HG02938 (cell line): Measurements from ENCODE around the gene SACS.
"Not testable (repeated sequence)": the region's sequence is repeated elsewhere in the genome, so short reads cannot be mapped to it uniquely, and the experiment has no call there.

ENCODE experiments used
- ATAC-seq: cut with Tn5 transposase; IDR thresholded peaks from one replicate; pipeline ENCODE4 v1.9.1; 2021; ENCODE audit warnings: mild to moderate bottlenecking, moderate library complexity; ENCODE audit not compliant: unreplicated experiment

The SACS gene

DNA sequence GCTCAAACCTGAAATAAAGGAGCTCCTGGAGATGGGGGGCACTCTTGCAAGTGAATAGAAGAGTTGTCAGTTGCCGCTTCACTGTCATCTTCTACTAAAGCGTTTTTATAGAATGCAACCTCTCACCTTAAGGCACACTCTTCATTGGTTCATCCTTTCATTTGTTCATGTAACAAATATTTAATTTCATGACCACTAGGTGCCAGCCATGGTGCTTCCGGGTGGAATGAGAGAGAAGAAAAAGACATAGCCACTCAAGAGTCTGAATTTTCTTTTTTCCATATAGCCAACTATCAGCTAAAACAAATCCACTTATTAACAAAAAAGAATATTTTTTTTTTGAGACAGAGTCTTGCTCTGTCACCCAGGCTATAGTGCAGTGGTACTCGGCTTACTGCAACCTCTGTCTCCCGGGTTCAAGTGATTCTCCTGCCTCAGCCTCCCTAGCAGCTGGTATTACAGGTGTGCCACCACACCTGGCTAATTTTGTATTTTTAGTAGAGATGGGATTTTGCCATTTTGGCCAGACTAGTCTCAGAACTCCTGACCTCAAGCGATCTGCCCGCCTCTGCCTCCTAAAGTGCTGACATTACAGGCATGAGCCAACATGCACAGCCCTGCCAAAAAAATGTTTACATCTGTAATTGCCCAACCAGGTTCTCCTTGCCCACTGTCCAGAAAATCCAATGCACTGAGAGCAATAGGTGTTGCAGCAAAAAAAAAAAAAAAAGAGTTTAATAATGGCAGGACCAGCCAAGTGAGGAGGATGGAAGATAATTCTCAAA, 22.1 kb upstream of the SACS start:
- ATAC-seq: no peak

DNA sequence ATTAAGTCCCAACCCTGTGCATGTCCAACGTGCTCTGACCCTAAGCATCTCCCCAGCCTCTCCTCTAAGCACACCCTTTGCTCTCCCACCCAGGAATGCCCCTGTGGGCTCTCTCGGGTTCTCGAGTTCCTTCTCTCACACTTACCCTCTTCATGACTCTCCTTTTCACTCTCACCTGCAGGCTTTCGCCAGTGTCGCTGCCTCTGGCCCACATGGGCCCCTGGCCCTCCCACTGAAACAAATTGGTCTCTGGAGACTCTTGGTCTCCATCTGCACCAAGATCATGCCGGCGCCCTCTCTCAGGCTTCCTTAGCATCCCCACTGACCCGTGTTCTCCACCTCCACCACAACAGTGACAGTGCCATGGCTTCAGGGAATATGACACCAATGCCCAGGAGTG, 19.6 kb upstream of the SACS start:
- ATAC-seq: no peak

- ATAC-seq: no peak
These were observed 17.0 kb upstream of the SACS start for GRCh38 chr13:23450340-23451046.

DNA sequence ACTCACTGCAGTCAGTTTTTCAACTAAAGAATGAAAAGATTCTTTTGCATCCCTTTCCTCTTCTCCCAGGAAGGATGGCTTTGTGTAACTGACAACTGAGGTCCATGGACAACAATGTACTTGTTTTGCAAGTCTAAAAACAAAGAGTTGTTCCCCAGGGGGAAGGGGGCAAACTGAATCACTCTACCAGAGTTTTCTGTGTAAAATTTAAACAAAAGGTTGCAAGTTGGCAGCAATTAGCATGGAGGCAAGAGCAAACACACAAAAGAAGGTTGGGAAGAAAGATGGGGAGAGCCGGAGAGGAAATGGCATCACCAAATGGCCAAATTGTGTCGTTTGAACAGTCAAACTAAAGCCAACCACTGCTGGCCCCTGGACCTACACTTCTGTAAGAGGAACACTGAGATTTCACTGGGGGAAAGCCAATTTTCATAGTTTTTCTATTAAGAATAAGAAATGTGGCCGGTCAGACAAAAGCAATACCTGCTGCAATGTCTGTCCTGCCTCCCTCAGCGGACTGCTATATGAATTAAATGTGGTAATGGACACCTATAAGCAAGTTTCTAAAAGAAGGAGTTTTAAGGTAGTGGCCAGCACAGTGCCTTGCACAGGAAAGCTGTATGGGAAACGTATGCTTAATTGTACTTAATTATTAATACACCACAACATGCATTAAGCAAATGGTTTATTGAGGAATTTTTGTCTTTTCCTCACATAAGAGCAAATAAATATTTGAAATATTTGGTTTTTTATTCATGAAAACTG, 16.1 kb upstream of the SACS start:
- ATAC-seq: no peak

- no peak for ATAC-seq
These were observed 14.4 kb upstream of the SACS start for GRCh38 chr13:23447927-23448326.

GRCh38 chr13:23445794-23446193, 12.3 kb upstream of the SACS start:
- no peak for ATAC-seq

DNA sequence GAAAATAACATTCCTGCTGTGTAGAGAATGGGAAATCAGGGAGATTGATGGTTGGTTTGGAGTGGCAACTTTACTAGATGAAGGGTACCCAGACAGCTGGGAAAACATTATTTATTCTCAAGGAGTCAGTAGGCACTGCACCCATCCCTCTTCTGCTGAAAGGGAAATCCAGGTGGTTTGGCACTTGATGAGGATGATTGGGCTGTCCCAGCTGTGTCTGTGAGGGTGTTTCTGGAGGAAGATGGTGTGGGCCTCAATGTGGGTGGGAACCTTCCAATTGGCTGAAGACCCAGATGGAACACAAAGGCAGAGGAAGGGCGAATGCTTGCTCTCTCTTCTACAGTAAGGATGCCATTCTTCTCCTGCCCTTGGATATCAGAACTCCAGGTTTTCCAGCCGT, 10.4 kb upstream of the SACS start:
- no peak for ATAC-seq

DNA sequence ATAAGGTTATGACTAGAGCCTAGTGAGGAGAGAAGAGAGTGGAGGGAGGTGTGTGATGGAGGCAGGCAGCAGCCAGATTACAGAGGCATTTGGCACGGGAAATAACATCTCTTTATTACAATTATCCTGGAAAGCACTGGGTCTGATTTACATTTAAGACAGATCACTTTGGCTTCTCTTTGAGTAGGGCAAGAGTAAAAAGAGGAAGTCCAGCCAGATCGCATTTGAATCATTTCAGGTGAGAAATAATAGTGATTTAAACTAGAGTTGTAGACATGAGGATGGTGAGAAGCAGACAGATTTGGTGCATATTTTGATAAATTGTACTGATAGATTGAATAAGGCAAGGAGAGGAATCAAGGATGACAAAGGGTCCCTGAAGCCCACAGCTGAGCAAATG, 9.6 kb upstream of the SACS start:
- ATAC-seq: no peak

DNA sequence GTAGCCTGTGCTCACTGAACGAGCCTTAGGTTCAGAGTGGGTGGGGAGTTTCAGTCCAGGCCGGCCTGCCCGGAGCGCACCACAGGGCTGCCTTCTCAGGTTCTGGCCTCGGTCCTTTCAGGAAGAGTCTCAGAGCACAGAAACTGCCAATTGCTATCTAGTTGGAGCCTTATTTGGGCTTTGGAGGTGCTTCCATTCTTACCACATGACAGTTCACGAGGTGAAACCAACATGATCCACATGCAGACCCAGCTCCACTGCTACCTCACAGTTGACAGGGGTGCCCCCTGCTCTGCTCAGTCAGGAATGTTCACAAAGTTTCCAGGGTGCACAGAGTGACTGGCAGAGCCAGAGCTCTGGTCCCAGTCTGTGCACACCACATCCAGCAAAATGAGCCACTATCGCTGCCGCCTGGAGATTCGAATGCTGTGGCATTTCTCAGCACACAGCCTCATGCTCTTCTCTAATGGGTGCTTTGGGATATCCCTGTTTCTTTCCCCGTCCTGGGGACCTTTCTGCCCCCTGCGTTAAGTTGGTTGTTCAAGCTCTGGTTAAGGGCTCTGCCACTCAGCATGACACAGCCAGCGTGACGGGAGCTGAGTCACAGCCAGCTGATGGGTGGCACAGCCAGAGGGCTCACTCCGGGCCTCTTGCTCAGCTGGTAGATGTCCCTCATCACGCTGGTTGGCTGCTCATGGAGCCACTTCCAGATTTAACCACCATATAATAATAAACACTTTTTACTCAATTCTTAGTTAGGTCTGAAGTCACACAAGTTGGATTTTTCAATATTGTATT, 7.5 kb upstream of the SACS start:
- ATAC-seq: no peak

DNA sequence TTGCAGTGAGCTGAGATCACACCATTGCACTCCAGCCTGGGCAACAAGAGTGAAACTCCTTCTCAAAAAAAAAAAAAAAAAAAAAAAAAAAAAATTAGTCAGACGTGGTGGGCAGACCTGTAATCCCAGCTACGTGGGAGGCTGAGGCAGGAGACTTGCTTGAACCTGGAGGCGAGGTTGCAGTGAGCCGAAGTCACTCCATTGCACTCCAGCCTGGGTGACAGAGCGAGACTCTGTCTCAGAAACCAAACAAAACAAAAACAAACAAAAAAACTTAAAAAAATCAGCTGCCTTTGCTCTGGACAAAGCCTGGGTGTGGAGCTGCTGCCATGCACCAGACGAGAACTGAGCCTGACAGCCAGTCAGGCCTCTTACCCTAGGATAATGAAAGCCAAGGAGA, 6.8 kb upstream of the SACS start:
- not testable (repeated sequence) for ATAC-seq

DNA sequence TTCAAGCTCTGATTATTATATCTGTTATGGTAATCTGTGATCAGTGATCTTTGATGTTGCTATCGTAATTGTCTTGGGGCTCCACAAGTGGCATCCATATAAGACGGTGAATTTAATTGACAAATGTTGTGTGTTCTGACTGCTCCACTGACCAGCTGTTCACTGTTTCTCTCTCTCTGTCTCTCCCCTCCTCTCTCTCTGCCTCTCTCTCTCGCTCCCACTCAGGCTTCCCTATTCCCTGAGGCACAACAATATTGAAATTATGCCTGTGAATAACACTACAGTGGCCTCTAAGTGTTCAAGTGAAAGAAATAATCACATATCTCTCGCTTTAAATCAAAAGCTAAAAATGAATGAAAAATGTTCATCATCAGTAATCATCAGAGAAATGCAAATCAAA, 4.4 kb upstream of the SACS start:
- ATAC-seq: no peak

GRCh38 chr13:23436680-23437079, 3.2 kb upstream of the SACS start:
- ATAC-seq: no peak

GRCh38 chr13:23434491-23434890, 989 bp upstream of the SACS start:
- ATAC-seq: no peak

DNA sequence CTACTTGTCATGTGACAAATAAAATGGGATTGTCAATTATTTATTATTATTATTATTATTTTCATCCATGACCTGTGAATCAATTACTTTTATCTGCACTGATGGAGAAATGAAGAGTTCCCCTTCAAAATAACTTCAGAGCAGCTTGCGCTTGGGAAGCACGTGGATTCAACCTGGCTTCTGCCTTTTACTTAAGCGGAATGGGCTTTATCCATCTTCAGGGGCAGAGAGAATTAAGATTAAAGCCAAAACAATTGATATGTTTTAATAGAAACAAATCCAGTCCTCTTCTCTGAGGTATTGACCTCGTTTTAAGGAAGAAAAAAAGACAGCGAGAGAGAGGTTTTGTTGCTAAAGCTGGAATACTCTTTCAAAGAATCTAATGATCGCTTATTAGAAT, 876 bp downstream of the SACS start:
- ATAC-seq: no peak

GRCh38 chr13:23430664-23431063, 2.8 kb downstream of the SACS start:
- ATAC-seq: no peak

- no peak for ATAC-seq
These were observed 5.5 kb downstream of the SACS start for GRCh38 chr13:23427881-23428528.

DNA sequence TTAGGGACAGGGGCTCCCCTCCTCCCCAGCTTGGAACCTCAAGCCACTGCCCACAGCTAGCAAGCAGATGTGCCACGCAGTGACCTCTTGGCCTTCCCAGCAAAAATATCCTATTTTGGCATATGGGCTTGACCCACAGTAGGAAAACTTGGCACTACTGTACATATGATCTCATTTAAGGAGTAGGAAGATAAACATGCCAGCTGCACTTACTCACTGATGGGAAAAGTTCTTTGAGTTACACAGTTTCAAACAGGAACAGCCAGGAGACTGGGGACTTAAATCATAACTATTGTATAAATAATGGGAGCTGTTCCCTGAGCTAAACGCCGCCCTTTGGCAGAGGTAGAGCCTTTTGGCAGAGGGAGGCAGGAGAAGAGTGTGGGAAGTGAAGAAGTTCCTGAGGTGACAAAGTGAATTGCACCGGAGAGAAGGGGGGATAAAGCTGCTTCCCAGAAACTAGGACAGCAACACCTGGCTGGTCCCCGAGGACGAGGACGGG, 6.1 kb downstream of the SACS start:
- no peak for ATAC-seq

- no peak for ATAC-seq
These were observed 11.9 kb downstream of the SACS start for GRCh38 chr13:23421596-23421995.

DNA sequence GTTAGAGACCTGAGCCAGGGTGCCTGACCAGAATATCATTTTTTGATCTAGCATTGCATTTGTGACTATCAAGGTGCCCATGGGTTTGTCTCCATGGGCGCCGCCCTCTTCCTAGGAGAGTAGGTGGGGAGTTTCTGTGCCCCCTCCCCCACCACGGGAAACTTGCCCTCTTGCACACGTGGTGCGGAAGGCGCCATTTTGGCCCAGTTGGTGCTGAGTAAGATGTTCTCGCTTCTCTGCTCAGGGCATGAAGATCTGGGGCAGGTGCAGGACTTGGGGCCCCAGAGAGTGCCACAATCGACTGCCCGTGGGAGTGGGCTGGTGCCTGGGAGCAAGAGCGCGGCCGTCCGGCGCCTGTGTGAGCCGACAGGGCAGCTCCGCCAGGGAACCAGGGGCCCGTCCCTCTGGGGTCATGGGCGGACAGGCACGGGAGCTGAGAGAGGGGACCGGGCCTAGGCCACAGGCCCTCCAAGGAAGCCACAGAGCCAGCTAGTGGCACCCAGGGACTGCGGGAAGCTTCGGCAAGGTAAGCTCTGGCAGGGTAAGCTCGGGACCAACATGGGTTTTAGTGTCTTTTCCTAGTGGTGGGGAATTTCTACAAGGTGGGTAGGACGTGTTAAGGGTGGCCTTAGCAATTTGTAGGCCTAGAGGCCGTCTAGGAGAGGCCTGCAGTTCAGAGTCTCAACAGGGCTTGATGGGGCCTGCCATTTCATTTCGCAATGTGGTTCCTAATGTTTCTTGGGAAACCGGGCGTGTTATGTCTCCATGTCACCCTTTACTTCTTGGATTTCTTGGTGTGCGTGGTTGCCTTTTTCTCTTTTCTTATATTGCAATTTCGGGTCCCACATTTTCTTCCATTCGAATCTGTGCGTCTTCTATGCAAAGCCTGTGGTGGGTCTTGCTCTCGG, 14.5 kb downstream of the SACS start:
- no peak for ATAC-seq
